OCI-LY7 (cell line): ENCODE results near the gene ERMN. TPM values are rescaled to one million over a fixed set of nuclear protein-coding genes. Genes with fewer than 3 reads are reported as not detected.

Experiments
- BruUV-seq: library from RNA; stranded (reverse); fragments of 400-500 nt; replicated peaks from 2 replicates; lab custom pipeline; 2021; lab: Mats Ljungman, UMichigan
- CTCF ChIA-PET: fragments of 300-600 bp; sonication (Branson Sonifier 250); formaldehyde crosslinking; loops from one replicate; lab custom pipeline; 2022; ENCODE audit warnings: antibody characterized with exemption; ENCODE audit not compliant: unreplicated experiment; lab: Charles Lee
- POLR2A ChIA-PET: fragments of 300-600 bp; sonication (Branson Sonifier 250); formaldehyde crosslinking; loops from one replicate; lab custom pipeline; 2022; ENCODE audit warnings: antibody characterized with exemption; lab: Charles Lee
- DNase-seq: peaks from one replicate; pipeline ENCODE4 v3.0.0-alpha.2; 2015; ENCODE audit warnings: low spot score
- H2AFZ ChIP-seq: fragments of 200-600 bp; sonication (generic), shearing (Covaris generic); 2 replicates; pipeline ENCODE4 v1.6.1; 2014; ENCODE audit warnings: mild to moderate bottlenecking, antibody characterized with exemption, low read length, moderate library complexity
- H3K27ac ChIP-seq: fragments of 200-600 bp; sonication (generic); 2 replicates; pipeline ENCODE4 v1.5.1; 2014; ENCODE audit warnings: mixed run types, low read depth, mild to moderate bottlenecking, moderate library complexity, low read length, inconsistent platforms; ENCODE audit not compliant: poor library complexity, severe bottlenecking
- H3K36me3 ChIP-seq: fragments of 200-600 bp; sonication (generic); 2 replicates; pipeline ENCODE4 v1.6.1; 2014; ENCODE audit warnings: mild to moderate bottlenecking, antibody characterized with exemption, low read length, moderate library complexity, mixed read lengths; ENCODE audit not compliant: insufficient read depth
- H3K4me1 ChIP-seq: fragments of 200-600 bp; sonication (generic); 2 replicates; pipeline ENCODE4 v1.5.1; 2014; ENCODE audit warnings: mild to moderate bottlenecking, low read length; ENCODE audit not compliant: insufficient read depth, poor library complexity, severe bottlenecking
- H3K4me2 ChIP-seq: fragments of 200-600 bp; sonication (generic); 2 replicates; pipeline ENCODE4 v1.6.1; 2014; ENCODE audit warnings: mild to moderate bottlenecking, low read length
- H3K4me3 ChIP-seq: fragments of 200-600 bp; sonication (generic); 2 replicates; pipeline ENCODE4 v1.5.1; 2014; ENCODE audit warnings: mild to moderate bottlenecking, low read depth, low read length; ENCODE audit not compliant: poor library complexity, severe bottlenecking
- H3K79me2 ChIP-seq: fragments of 200-600 bp; sonication (generic); 2 replicates; pipeline ENCODE4 v1.6.1; 2016; ENCODE audit warnings: low read depth, mild to moderate bottlenecking, low read length, moderate library complexity, mixed read lengths; ENCODE audit not compliant: insufficient read depth
- H3K9me2 ChIP-seq: fragments of 200-600 bp; sonication (generic); 2 replicates; pipeline ENCODE4 v1.6.1; 2016; ENCODE audit warnings: mild to moderate bottlenecking, low read length, mixed read lengths; ENCODE audit not compliant: insufficient read depth
- H3K9me3 ChIP-seq: fragments of 200-600 bp; sonication (generic); 2 replicates; pipeline ENCODE4 v1.6.1; 2014; ENCODE audit warnings: mild to moderate bottlenecking, mixed run types, low read length, mixed read lengths
- H4K20me1 ChIP-seq: fragments of 200-600 bp; sonication (generic); 2 replicates; pipeline ENCODE4 v1.6.1; 2014; ENCODE audit warnings: mild to moderate bottlenecking, antibody characterized with exemption, low read length, moderate library complexity, mixed read lengths; ENCODE audit not compliant: insufficient read depth
- EZH2phosphoT487 ChIP-seq: fragments of 200-600 bp; sonication (generic); IDR thresholded peaks from 2 replicates; pipeline ENCODE4 v1.6.1; 2018; ENCODE audit warnings: low read depth, borderline replicate concordance, mild to moderate bottlenecking, mixed run types, antibody characterized with exemption, low read length, moderate library complexity, mixed read lengths
- intact Hi-C: fragments of 100-400 bp; cut with micrococcal nuclease; formaldehyde crosslinking; loops from one replicate; pipeline ENCODE4 v1.10.0; 2022; ENCODE audit not compliant: unreplicated experiment
- total RNA-seq, 2 experiments: library from RNA; depleted of rRNA in 1 of 2; stranded (reverse); fragments of >200 nt in 1 of 2; shearing (Covaris generic) in 1 of 2; gene quantifications; 2 replicates each; pipeline ENCODE4 v1.2.3, GENCODE V29; 2014 to 2022
- TF ChIP-seq, protein P1 (sequence below): fragments of 200-600 bp; sonication (generic); conservative IDR thresholded peaks from 2 replicates; pipeline ENCODE4 v1.5.1; 2014; ENCODE audit warnings: mild to moderate bottlenecking, antibody characterized with exemption, low read length, moderate library complexity, mixed read lengths

ERMN gene
- total RNA-seq, 2 experiments from 2014 or later = 2.1 to 2.2 TPM

DNA sequence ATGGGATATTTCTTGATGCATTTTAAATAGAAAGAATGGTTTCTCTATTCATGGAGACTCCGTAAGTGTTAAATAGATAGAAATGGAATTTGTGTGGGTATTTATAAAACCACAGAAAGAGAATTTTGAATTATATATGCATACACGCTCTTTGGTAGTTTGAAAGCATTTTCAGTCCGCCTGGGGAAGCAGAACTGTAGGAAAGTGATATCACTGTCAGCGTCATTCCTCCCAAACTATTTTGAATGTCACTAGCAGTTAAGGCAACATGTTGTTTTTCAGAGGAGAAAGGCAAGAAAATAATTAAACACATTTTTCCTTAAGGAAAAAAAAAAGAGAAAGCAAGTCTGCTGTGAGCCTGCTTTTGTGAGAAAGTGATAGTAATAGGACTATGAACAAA is 8.7 kb upstream of the ERMN start:
- H3K4me2 ChIP-seq = no peak overlapping the region
- no peaks in the 10 kb centered on the region for H3K79me2 ChIP-seq
- no peak overlapping the region for H3K27ac ChIP-seq
- no peak overlapping the region for H3K4me3 ChIP-seq
- H3K9me2 ChIP-seq = no peaks in the 10 kb centered on the region
- no peak overlapping the region for H2AFZ ChIP-seq
- intact Hi-C loops = no loop called here
- no peaks in the 10 kb centered on the region for H3K9me3 ChIP-seq
- no TSS peak for BruUV-seq
- TF ChIP-seq, protein P1, sequence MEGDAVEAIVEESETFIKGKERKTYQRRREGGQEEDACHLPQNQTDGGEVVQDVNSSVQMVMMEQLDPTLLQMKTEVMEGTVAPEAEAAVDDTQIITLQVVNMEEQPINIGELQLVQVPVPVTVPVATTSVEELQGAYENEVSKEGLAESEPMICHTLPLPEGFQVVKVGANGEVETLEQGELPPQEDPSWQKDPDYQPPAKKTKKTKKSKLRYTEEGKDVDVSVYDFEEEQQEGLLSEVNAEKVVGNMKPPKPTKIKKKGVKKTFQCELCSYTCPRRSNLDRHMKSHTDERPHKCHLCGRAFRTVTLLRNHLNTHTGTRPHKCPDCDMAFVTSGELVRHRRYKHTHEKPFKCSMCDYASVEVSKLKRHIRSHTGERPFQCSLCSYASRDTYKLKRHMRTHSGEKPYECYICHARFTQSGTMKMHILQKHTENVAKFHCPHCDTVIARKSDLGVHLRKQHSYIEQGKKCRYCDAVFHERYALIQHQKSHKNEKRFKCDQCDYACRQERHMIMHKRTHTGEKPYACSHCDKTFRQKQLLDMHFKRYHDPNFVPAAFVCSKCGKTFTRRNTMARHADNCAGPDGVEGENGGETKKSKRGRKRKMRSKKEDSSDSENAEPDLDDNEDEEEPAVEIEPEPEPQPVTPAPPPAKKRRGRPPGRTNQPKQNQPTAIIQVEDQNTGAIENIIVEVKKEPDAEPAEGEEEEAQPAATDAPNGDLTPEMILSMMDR = no peak
- no peak for TF ChIP-seq EZH2phosphoT487
- no peaks in the 10 kb centered on the region for H3K36me3 ChIP-seq
- CTCF ChIA-PET = interaction anchor here (0.7 kb wide), 1 partner anchor 19 kb away, joined by 3 read pairs; no protein-coding TSS in a partner anchor
- POLR2A ChIA-PET = interaction anchor here (0.6 kb wide), 1 partner anchor 138 kb away, joined by 4 read pairs; no protein-coding TSS in a partner anchor
- H4K20me1 ChIP-seq = no peaks in the 10 kb centered on the region
- no peak for DNase-seq
- H3K4me1 ChIP-seq = peaks cover 3% of the 10 kb centered on the region

DNA sequence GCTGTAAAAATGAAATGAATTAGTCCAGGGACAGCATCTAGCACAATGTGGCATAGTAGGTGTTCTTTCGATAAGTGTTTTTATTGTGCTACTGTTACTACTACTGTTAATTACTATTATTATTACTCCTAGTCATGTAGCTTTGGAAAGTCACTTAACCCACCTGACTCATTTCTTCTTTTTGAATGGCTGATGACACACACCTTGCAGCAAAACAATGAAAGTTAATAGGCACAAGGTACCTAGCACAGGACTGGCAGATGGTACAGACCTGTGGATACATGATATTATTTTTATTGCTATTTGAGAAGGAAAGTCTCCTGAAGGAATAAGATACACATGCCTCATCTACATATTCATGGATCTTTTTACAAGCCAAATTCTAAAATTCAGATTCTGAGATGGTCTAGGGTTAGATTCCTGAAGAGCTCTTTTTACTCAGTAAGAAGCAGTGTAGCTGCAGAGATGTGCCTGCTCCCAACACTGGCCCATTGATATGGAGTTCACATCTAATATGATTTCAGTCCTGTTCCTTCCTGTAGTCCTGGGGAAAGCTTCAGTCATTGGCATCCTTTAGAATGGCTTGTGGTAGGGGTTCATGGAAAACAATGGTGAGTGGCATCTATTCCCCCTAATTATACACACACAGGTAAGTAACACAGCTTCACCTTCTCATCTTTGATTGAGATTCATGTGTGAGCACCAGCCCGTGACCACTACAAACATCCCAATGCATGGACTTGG is 7.9 kb upstream of the ERMN start:
- H3K9me2 ChIP-seq = no peaks in the 10 kb centered on the region
- no peaks in the 10 kb centered on the region for H3K79me2 ChIP-seq
- TF ChIP-seq, protein P1 = no peak
- TF ChIP-seq EZH2phosphoT487 = no peak
- ChIA-PET POLR2A (interaction anchor here (0.6 to 1.3 kb wide), 4 partner anchors 28 to 148 kb away, joined by 3 to 4 read pairs (median 3); no protein-coding TSS in a partner anchor), CTCF (interaction anchor here (1.1 kb wide), 1 partner anchor 154 kb away, joined by 3 read pairs; no protein-coding TSS in a partner anchor)
- no peaks in the 10 kb centered on the region for H4K20me1 ChIP-seq
- no peak overlapping the region for H3K4me3 ChIP-seq
- no peak overlapping the region for H3K27ac ChIP-seq
- no peak for DNase-seq
- H3K4me2 ChIP-seq = no peak overlapping the region
- no peaks in the 10 kb centered on the region for H3K36me3 ChIP-seq
- no peak overlapping the region for H2AFZ ChIP-seq
- H3K4me1 ChIP-seq = peaks cover 4% of the 10 kb centered on the region
- H3K9me3 ChIP-seq = no peaks in the 10 kb centered on the region
- BruUV-seq = no TSS peak
- intact Hi-C loops = no loop called here

GRCh38 chr2:157329524-157329923 is 3.9 kb upstream of the ERMN start:
- no TSS peak for BruUV-seq
- no peak for DNase-seq
- Histone ChIP-seq H3K4me1 (peaks cover 15% of the 10 kb centered on the region), H3K79me2 (no peaks in the 10 kb centered on the region), H3K27ac (no peak overlapping the region), H2AFZ (no peak overlapping the region), H3K9me2 (no peaks in the 10 kb centered on the region), H3K4me2 (no peak overlapping the region), H3K9me3 (no peaks in the 10 kb centered on the region), H3K36me3 (no peaks in the 10 kb centered on the region), H3K4me3 (no peak overlapping the region), H4K20me1 (no peaks in the 10 kb centered on the region)
- ChIA-PET POLR2A (interaction anchor here (1.0 to 1.7 kb wide), 2 partner anchors 8 to 121 kb away, joined by 4 to 5 read pairs; no protein-coding TSS in a partner anchor), CTCF (no interaction called here)
- TF ChIP-seq, protein P1 = no peak
- no peak for TF ChIP-seq EZH2phosphoT487
- intact Hi-C loops = loop anchor here (5.0 kb wide), 2 partner anchors 73 to 163 kb away; no protein-coding TSS in a partner anchor
